B cell (primary cell): Measurements from ENCODE around the gene PPIP5K2. TPM values are rescaled to one million over a fixed set of nuclear protein-coding genes. Genes with fewer than 3 reads are reported as not detected.

ENCODE experiments used
- ATAC-seq: fragments of 200-7000 bp; cut with Tn5 transposase; one replicate; pipeline ENCODE4 v1.10.0; 2021; ENCODE audit warnings: low read depth, mild to moderate bottlenecking, moderate number of reproducible peaks, moderate library complexity
- CTCF ChIA-PET: fragments of 350-600 bp; sonication (Branson Sonifier 250); formaldehyde crosslinking; loops from one replicate; lab custom pipeline; 2021; ENCODE audit warnings: antibody characterized with exemption, inconsistent platforms; lab: Charles Lee
- POLR2A ChIA-PET: fragments of 350-600 bp; sonication (Branson Sonifier 250); formaldehyde crosslinking; loops from one replicate; lab custom pipeline; 2021; ENCODE audit warnings: antibody characterized with exemption; lab: Charles Lee
- DNase-seq: peaks from one replicate; pipeline ENCODE4 v3.0.0; 2013
- H2AFZ ChIP-seq: 2 replicates; pipeline ENCODE4 v1.6.1; 2012; ENCODE audit warnings: mild to moderate bottlenecking, low read depth, low read length; ENCODE audit not compliant: insufficient read depth, poor library complexity, severe bottlenecking
- H3K27ac ChIP-seq, 2 donors: 1 replicate in 1 of 2; 2 replicates in 1 of 2; pipeline ENCODE4 v1.5.1; 2012 to 2013; ENCODE audit warnings: low read length in 2 of 2, mild to moderate bottlenecking in 2 of 2, moderate library complexity in 1 of 2
- H3K27me3 ChIP-seq, 4 experiments: fragments of 200-600 bp in 1 of 4; sonication (generic) in 1 of 4; replicated peaks in 1 of 4; 1 replicate in 2 of 4; 2 replicates in 2 of 4; pipeline versions ENCODE4 v1.6.1 to v1.7.0; 2013 to 2016; ENCODE audit warnings: low read length in 3 of 4, mild to moderate bottlenecking in 2 of 4, mixed read lengths in 1 of 4, moderate library complexity in 1 of 4; ENCODE audit not compliant: insufficient read depth in 4 of 4, control insufficient read depth in 3 of 4; ENCODE audit errors: control extremely low read depth in 1 of 4
- H3K36me3 ChIP-seq, 2 experiments: replicated peaks in 1 of 2; 1 replicate in 1 of 2; 2 replicates in 1 of 2; pipeline versions ENCODE4 v1.6.1 to v1.7.1; 2013; ENCODE audit warnings: low read length in 1 of 2; ENCODE audit not compliant: insufficient read depth in 2 of 2, control insufficient read depth in 1 of 2; ENCODE audit errors: control extremely low read depth in 1 of 2, extremely low read depth in 1 of 2
- H3K4me1 ChIP-seq, 2 donors: fragments of 200-600 bp in 1 of 2; sonication (generic) in 1 of 2; 1 replicate in 1 of 2; 2 replicates in 1 of 2; pipeline versions ENCODE4 v1.5.1 to v1.6.1; 2013 to 2017; ENCODE audit warnings: low read length in 2 of 2; ENCODE audit not compliant: control insufficient read depth in 2 of 2, insufficient read depth in 2 of 2
- H3K4me2 ChIP-seq: replicated peaks from 2 replicates; pipeline ENCODE3; 2012; ENCODE audit warnings: mild to moderate bottlenecking, low read depth, low read length; ENCODE audit not compliant: poor library complexity, severe bottlenecking
- H3K4me3 ChIP-seq, 5 experiments: fragments of 200-600 bp in 1 of 5; sonication (generic) in 1 of 5; 1 replicate in 3 of 5; 2 replicates in 2 of 5; pipeline versions ENCODE4 v1.5.1 to v1.7.0; 2011 to 2016; ENCODE audit warnings: low read length in 4 of 5, mild to moderate bottlenecking in 4 of 5, low read depth in 2 of 5, control low read depth in 1 of 5, moderate library complexity in 1 of 5; ENCODE audit not compliant: insufficient read depth in 1 of 5; ENCODE audit errors: control extremely low read depth in 1 of 5, extremely low read depth in 1 of 5
- H3K79me2 ChIP-seq: fragments of 200-600 bp; sonication (generic); one replicate; pipeline ENCODE4 v1.6.0; 2016; ENCODE audit warnings: low read length; ENCODE audit not compliant: control insufficient read depth, insufficient read depth
- H3K9ac ChIP-seq: fragments of 200-600 bp; sonication (generic); 2 replicates; pipeline ENCODE4 v1.6.1; 2017; ENCODE audit warnings: mild to moderate bottlenecking, low read length, moderate library complexity
- H3K9me3 ChIP-seq, 3 donors: one replicate each; pipeline versions ENCODE4 v1.6.1 to v1.7.1; 2013; ENCODE audit warnings: low read length in 2 of 3; ENCODE audit not compliant: control insufficient read depth in 2 of 3, insufficient read depth in 1 of 3; ENCODE audit errors: control extremely low read depth in 1 of 3
- H4K20me1 ChIP-seq: 2 replicates; pipeline ENCODE4 v1.6.0; 2012; ENCODE audit warnings: mild to moderate bottlenecking, low read length; ENCODE audit not compliant: insufficient read depth, control insufficient read depth, poor library complexity, severe bottlenecking
- H3K27ac Mint-ChIP-seq: one replicate; pipeline ENCODE4 v1.8.0; 2021; ENCODE audit warnings: mixed read lengths
- H3K27me3 Mint-ChIP-seq: one replicate; pipeline ENCODE4 v1.8.0; 2021; ENCODE audit warnings: mixed read lengths
- H3K4me1 Mint-ChIP-seq: one replicate; pipeline ENCODE4 v1.8.0; 2021; ENCODE audit warnings: mixed read lengths
- H3K4me3 Mint-ChIP-seq: one replicate; pipeline ENCODE4 v1.8.0; 2021; ENCODE audit warnings: mixed read lengths
- H3K9me3 Mint-ChIP-seq: one replicate; pipeline ENCODE4 v1.8.0; 2022; ENCODE audit warnings: mixed read lengths; ENCODE audit not compliant: insufficient read depth
- EZH2 ChIP-seq: IDR thresholded peaks from 2 replicates; pipeline ENCODE4 v1.6.1; 2012; ENCODE audit warnings: borderline replicate concordance, low read depth, mild to moderate bottlenecking, moderate library complexity, low read length; ENCODE audit not compliant: insufficient read depth, poor library complexity, severe bottlenecking
- WGBS: methylation state at CpG from one replicate; pipeline ENCODE4 v1.1.5; 2013; ENCODE audit warnings: missing lambda C conversion rate; ENCODE audit not compliant: insufficient coverage; 5-methylcytosine and 5-hydroxymethylcytosine counted together
- intact Hi-C: fragments of 100-400 bp; cut with micrococcal nuclease; formaldehyde crosslinking; loops from one replicate; pipeline ENCODE4 v1.10.0; 2022
- polyA plus RNA-seq: library from polyadenylated mRNA; depleted of rRNA; stranded (reverse); fragments of >200 nt; gene quantifications from 2 replicates; pipeline ENCODE4 v1.2.3, GENCODE V29; 2012
- total RNA-seq, 2 donors: library from RNA; stranded (reverse); fragments of 120-200 nt in 1 of 2; gene quantifications; 1 replicate in 1 of 2; 2 replicates in 1 of 2; pipeline versions ENCODE4 v1.2.3 to v1.2.4, GENCODE V29; 2013 to 2022
- TF ChIP-seq, protein P1 (sequence below): fragments of 200-600 bp; IDR thresholded peaks from one replicate; pipeline ENCODE4 v1.8.0; 2022; ENCODE audit warnings: antibody characterized with exemption, mild to moderate bottlenecking

PPIP5K2 gene
- total and polyA plus RNA-seq, 2 donors (not counting 1 experiment from before 2014, with no cell fraction given), result 14.5 to 80.5 TPM

DNA sequence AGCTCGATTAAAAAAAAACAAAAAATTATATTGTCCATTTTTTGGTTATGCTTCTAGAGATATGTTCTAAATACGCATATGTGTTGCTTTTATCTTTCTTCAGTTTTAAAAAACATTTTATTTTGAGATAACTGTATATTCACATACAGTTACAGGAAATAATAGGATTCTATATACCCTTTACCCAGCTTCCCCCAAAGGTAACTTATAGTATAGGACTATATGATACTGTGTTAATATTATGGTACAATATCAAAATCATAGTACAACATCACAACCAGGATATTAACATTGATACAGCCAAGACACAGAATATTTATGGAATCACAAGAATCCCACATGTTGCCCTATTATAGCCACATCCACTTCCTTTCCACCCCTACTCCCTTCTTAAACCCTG is 129.0 kb downstream of the PPIP5K2 start:
- Histone ChIP-seq H3K9ac (no peak overlapping the region), H2AFZ (no peak overlapping the region), H3K79me2 (no peaks in the 10 kb centered on the region), H3K27me3 (peaks cover 0 to 6% (median 3%) of the 10 kb centered on the region in 4 experiments), H3K9me3 (peaks cover 0 to 2% (median 0%) of the 10 kb centered on the region in 3 donors), H3K36me3 (no peaks in the 10 kb centered on the region), H3K4me2 (no peak overlapping the region), H4K20me1 (no peaks in the 10 kb centered on the region), H3K4me1 (no peaks in the 10 kb centered on the region), H3K27ac (no peak overlapping the region), H3K4me3 (no peak overlapping the region)
- no peak for DNase-seq
- Mint-ChIP-seq H3K27ac (no peak overlapping the region), H3K9me3 (peaks cover 3% of the 10 kb centered on the region), H3K27me3 (peaks cover 20% of the 10 kb centered on the region), H3K4me1 (peaks cover 2% of the 10 kb centered on the region), H3K4me3 (no peak overlapping the region)
- no peak for ATAC-seq
- TF ChIP-seq, protein P1, sequence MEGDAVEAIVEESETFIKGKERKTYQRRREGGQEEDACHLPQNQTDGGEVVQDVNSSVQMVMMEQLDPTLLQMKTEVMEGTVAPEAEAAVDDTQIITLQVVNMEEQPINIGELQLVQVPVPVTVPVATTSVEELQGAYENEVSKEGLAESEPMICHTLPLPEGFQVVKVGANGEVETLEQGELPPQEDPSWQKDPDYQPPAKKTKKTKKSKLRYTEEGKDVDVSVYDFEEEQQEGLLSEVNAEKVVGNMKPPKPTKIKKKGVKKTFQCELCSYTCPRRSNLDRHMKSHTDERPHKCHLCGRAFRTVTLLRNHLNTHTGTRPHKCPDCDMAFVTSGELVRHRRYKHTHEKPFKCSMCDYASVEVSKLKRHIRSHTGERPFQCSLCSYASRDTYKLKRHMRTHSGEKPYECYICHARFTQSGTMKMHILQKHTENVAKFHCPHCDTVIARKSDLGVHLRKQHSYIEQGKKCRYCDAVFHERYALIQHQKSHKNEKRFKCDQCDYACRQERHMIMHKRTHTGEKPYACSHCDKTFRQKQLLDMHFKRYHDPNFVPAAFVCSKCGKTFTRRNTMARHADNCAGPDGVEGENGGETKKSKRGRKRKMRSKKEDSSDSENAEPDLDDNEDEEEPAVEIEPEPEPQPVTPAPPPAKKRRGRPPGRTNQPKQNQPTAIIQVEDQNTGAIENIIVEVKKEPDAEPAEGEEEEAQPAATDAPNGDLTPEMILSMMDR, result no peak
- no peak for TF ChIP-seq EZH2
- ChIA-PET CTCF (no interaction called here), POLR2A (no interaction called here)
- no CpG with 5 or more reads among the region's 2 CpGs for WGBS
- intact Hi-C loops, result no loop called here

DNA sequence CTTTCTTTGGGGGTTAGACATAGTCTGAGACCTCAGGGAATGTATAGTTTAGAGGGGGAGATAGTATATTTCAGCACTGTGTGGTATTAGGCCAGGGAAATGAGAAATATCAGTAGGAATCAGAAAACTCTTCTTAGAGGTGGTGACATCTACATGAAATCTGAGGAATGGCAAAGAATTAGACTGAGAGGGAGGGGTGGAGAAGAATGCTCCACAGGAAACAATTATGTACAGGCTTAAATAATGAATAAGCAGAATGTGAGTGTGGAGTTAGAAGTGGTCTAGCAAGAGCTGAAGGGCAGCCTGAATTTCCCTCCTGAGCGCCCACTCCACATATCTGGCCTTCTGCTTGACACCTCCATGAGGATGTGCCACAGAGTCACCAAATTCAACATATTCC is 134.8 kb downstream of the PPIP5K2 start:
- H3K79me2 ChIP-seq, result peaks cover 6% of the 10 kb centered on the region
- no peaks in the 10 kb centered on the region for H4K20me1 ChIP-seq
- Mint-ChIP-seq H3K4me3 (no peak overlapping the region), H3K27ac (no peak overlapping the region), H3K4me1 (peaks cover 7% of the 10 kb centered on the region), H3K27me3 (peaks cover 19% of the 10 kb centered on the region), H3K9me3 (no peaks in the 10 kb centered on the region)
- ChIA-PET CTCF (interaction anchor here (0.7 to 1.6 kb wide), 2 partner anchors 22 to 30 kb away, joined by 3 to 5 read pairs; no protein-coding TSS in a partner anchor), POLR2A (no interaction called here)
- no peak overlapping the region for H3K4me3 ChIP-seq
- H3K4me2 ChIP-seq, result no peak overlapping the region
- no peak overlapping the region for H3K27ac ChIP-seq
- no peaks in the 10 kb centered on the region for H3K36me3 ChIP-seq
- no peak for ATAC-seq
- no CpG with 5 or more reads among the region's 1 CpG for WGBS
- no peak overlapping the region for H2AFZ ChIP-seq
- H3K9me3 ChIP-seq, result no peaks in the 10 kb centered on the region
- H3K4me1 ChIP-seq, result peaks cover 3 to 4% of the 10 kb centered on the region in 2 donors
- intact Hi-C loops, result loop anchor here (5.0 kb wide), 2 partner anchors 43 to 498 kb away; partner anchors contain the start of gene PAM
- H3K27me3 ChIP-seq, result peaks cover 0 to 7% (median 3%) of the 10 kb centered on the region in 4 experiments
- TF ChIP-seq EZH2, result no peak
- TF ChIP-seq, protein P1, result no peak
- no peak for DNase-seq
- no peak overlapping the region for H3K9ac ChIP-seq
